ENCODE data around the gene DDX60. TPM values are rescaled to one million over a fixed set of nuclear protein-coding genes. Genes with fewer than 3 reads are reported as not detected.

DDX60 gene
- total and polyA plus RNA-seq, 10 of the 15 experiments (the other 5 are each of a cell fraction or from before 2014, with no cell fraction given), result 2.7 to 28.4 (median 6.3) TPM

DNA sequence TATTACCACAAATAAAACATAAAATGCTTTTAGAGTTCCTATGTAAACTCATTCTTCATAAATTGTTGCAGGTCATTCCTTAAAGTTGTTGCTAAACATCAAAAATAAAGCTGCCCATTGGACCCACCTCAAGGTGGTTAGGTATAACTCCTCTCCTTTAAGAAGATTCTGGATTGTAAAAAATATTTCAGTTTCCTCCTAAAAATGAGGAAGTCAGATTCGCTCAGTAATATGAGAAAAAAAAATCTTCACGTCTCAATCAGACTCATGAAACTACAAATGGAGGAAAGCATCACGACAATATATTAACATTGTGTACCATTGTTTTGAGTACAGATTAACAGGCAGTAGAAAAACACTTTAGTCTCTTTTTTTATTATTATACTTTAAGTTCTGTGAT, 105.9 kb downstream of the DDX60 start:
- ATAC-seq, result no peak
- POLR2A ChIA-PET, result no interaction called here
- Histone ChIP-seq H3K4me1 (ENCODE audit: control insufficient read depth, insufficient read depth, low read length) (no peaks in the 10 kb centered on the region), H3K36me3 (ENCODE audit: control insufficient read depth in 2 of 2, insufficient read depth in 2 of 2, low read length in 1 of 2) (no peaks in the 10 kb centered on the region), H3K9me3 (replicated peaks; ENCODE audit: control insufficient read depth, insufficient read depth, low read length) (no peaks in the 10 kb centered on the region), H3K27me3 (replicated peaks in 1 of 2; ENCODE audit: control insufficient read depth in 2 of 2, insufficient read depth in 2 of 2, low read length in 1 of 2) (no peaks in the 10 kb centered on the region), H2AFZ (ENCODE audit: control insufficient read depth, low read depth, low read length) (no peak overlapping the region), H3K4me2 (ENCODE audit: control insufficient read depth, insufficient read depth) (no peak overlapping the region), H3K4me3 (no peak overlapping the region), H4K20me1 (ENCODE audit: control insufficient read depth, insufficient read depth) (no peaks in the 10 kb centered on the region), H3K27ac (ENCODE audit: control insufficient read depth, insufficient read depth) (no peak overlapping the region), H3K9ac (ENCODE audit: control insufficient read depth, insufficient read depth, low read length) (no peak overlapping the region), H3K79me2 (ENCODE audit: control insufficient read depth, insufficient read depth, low read length) (no peaks in the 10 kb centered on the region)
- CTCF ChIA-PET, result no interaction called here
- SMC1A ChIA-PET (ENCODE audit: uncharacterized antibody, unreplicated experiment), result no interaction called here
- TF ChIP-seq ZNF274 (IDR thresholded peaks at IDR 0.05; ENCODE audit: insufficient read depth, insufficient read length), result no peak
- no peak for TF ChIP-seq SMARCA5 (IDR thresholded peaks at IDR 0.05)
- peak; percentile 30; the same call in 1 of the 2 replicates for TF ChIP-seq SPI1 (IDR thresholded peaks at IDR 0.05; ENCODE audit: borderline replicate concordance, insufficient read depth, low read depth, low read length)
- intact Hi-C loops (cut with micrococcal nuclease; ENCODE audit: unreplicated experiment) (no loop called here), in situ Hi-C loops (cut with MboI) (no loop called here)
- 36% methylated on average over 3 of the region's 3 CpGs for whole genome bisulfite sequencing (ENCODE audit: insufficient coverage, insufficient replicate concordance, low lambda C conversion rate, missing lambda C conversion rate)
- RAD21 ChIA-PET (ENCODE audit: unreplicated experiment), result no interaction called here
- DNase-seq (ENCODE audit: low read depth, low spot score), result no peak
- BruUV-seq (replicated peaks), result no TSS peak
- no peak for FAIRE-seq

DNA sequence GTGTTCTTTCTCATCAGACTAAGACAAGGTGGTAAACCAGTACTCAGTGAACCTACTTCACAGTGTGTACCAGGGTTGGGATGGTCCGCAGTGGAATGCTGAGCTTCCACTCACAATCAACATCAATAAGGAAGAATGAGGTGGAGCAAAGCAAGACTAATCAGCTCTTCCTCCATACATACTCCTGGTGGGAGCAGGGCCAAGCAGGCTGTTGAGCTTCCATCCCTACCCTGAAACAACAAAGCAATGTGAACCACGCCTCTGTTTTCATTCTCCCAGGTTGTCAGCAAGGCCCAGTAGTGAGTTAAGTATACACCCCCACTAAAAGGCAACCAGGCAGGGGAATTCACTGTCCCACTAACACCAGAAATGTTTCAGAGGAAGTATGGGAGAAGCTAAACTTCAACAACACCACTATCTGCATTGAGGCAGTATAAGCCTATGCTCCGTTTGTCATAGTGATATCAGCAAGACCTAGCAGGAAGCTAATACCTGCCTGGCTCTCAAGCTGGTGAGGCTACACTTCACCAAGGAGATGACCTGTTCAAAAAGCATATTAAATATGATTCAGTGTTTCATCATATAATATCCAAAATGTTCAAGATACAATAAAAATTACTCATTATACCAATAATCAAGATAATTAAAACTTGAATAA, 109.5 kb downstream of the DDX60 start:
- in situ Hi-C loops (cut with MboI), result no loop called here
- Histone ChIP-seq H3K36me3 (ENCODE audit: control insufficient read depth in 2 of 2, insufficient read depth in 2 of 2, low read length in 1 of 2) (no peaks in the 10 kb centered on the region), H3K27ac (ENCODE audit: control insufficient read depth, insufficient read depth) (no peak overlapping the region), H2AFZ (ENCODE audit: control insufficient read depth, low read depth, low read length) (no peak overlapping the region), H3K4me3 (no peak overlapping the region), H3K4me1 (ENCODE audit: control insufficient read depth, insufficient read depth, low read length) (no peaks in the 10 kb centered on the region), H3K27me3 (replicated peaks in 1 of 2; ENCODE audit: control insufficient read depth in 2 of 2, insufficient read depth in 2 of 2, low read length in 1 of 2) (no peaks in the 10 kb centered on the region), H3K4me2 (ENCODE audit: control insufficient read depth, insufficient read depth) (no peak overlapping the region), H4K20me1 (ENCODE audit: control insufficient read depth, insufficient read depth) (no peaks in the 10 kb centered on the region), H3K9ac (ENCODE audit: control insufficient read depth, insufficient read depth, low read length) (no peak overlapping the region), H3K9me3 (replicated peaks; ENCODE audit: control insufficient read depth, insufficient read depth, low read length) (no peaks in the 10 kb centered on the region; the same call in 2 of the 3 replicates), H3K79me2 (ENCODE audit: control insufficient read depth, insufficient read depth, low read length) (no peaks in the 10 kb centered on the region)
- no peak for FAIRE-seq
- no TSS peak for BruUV-seq (replicated peaks)
- ChIA-PET SMC1A (ENCODE audit: uncharacterized antibody, unreplicated experiment) (interaction anchor here (0.6 to 0.9 kb wide), 2 partner anchors 10 to 438 kb away, joined by 3 read pairs; no protein-coding TSS in a partner anchor), POLR2A (no interaction called here), RAD21 (ENCODE audit: unreplicated experiment) (no interaction called here), CTCF (interaction anchor here (1.5 kb wide), 1 partner anchor 11 kb away, joined by 3 read pairs; no protein-coding TSS in a partner anchor)
- no peak for ATAC-seq
- WGBS (ENCODE audit: insufficient coverage, insufficient replicate concordance, low lambda C conversion rate, missing lambda C conversion rate), result 70% methylated on average over 3 of the region's 3 CpGs
- intact Hi-C loops (cut with micrococcal nuclease; ENCODE audit: unreplicated experiment), result no loop called here
- DNase-seq (ENCODE audit: low read depth, low spot score), result no peak
- TF ChIP-seq POU2F2 (IDR thresholded peaks at IDR 0.05; ENCODE audit: borderline replicate concordance, low read depth, low read length) (no peak), WRNIP1 (IDR thresholded peaks at IDR 0.05; ENCODE audit: borderline replicate concordance, low read depth, low read length) (no peak), ZNF622 (IDR thresholded peaks at IDR 0.05) (no peak), GABPA (IDR thresholded peaks at IDR 0.05; ENCODE audit: low read depth) (no peak), NR2C2 (IDR thresholded peaks at IDR 0.05; ENCODE audit: borderline replicate concordance, control insufficient read depth, insufficient read length, low read depth) (no peak), RELA (IDR thresholded peaks at IDR 0.05; ENCODE audit: borderline replicate concordance, partially characterized antibody) (no peak), EED (IDR thresholded peaks at IDR 0.05; ENCODE audit: low read depth) (no peak), JUND (IDR thresholded peaks at IDR 0.05; ENCODE audit: low read depth, low read length) (no peak), RBBP5 (conservative IDR thresholded peaks at IDR 0.05) (no peak), TCF3 (IDR thresholded peaks at IDR 0.05; ENCODE audit: borderline replicate concordance, insufficient read depth, low read depth, low read length) (no peak), ZNF24 (IDR thresholded peaks at IDR 0.05) (no peak), SMARCA5 (IDR thresholded peaks at IDR 0.05) (no peak), HDAC6 (IDR thresholded peaks at IDR 0.05; ENCODE audit: unreplicated experiment) (no peak), EZH2 (IDR thresholded peaks at IDR 0.05; ENCODE audit: borderline replicate concordance, control insufficient read depth, low read depth, low read length) (no peak)
- TF ChIP-seq, protein P1, sequence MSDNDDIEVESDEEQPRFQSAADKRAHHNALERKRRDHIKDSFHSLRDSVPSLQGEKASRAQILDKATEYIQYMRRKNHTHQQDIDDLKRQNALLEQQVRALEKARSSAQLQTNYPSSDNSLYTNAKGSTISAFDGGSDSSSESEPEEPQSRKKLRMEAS (IDR thresholded peaks at IDR 0.05; ENCODE audit: low read depth, low read length), result no peak
- TF ChIP-seq, protein P2, sequence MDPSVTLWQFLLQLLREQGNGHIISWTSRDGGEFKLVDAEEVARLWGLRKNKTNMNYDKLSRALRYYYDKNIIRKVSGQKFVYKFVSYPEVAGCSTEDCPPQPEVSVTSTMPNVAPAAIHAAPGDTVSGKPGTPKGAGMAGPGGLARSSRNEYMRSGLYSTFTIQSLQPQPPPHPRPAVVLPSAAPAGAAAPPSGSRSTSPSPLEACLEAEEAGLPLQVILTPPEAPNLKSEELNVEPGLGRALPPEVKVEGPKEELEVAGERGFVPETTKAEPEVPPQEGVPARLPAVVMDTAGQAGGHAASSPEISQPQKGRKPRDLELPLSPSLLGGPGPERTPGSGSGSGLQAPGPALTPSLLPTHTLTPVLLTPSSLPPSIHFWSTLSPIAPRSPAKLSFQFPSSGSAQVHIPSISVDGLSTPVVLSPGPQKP (IDR thresholded peaks at IDR 0.05; ENCODE audit: low read depth, low read length), result no peak
